ENCODE measurements around the gene LMF1.

- TF ChIP-seq, protein P1, sequence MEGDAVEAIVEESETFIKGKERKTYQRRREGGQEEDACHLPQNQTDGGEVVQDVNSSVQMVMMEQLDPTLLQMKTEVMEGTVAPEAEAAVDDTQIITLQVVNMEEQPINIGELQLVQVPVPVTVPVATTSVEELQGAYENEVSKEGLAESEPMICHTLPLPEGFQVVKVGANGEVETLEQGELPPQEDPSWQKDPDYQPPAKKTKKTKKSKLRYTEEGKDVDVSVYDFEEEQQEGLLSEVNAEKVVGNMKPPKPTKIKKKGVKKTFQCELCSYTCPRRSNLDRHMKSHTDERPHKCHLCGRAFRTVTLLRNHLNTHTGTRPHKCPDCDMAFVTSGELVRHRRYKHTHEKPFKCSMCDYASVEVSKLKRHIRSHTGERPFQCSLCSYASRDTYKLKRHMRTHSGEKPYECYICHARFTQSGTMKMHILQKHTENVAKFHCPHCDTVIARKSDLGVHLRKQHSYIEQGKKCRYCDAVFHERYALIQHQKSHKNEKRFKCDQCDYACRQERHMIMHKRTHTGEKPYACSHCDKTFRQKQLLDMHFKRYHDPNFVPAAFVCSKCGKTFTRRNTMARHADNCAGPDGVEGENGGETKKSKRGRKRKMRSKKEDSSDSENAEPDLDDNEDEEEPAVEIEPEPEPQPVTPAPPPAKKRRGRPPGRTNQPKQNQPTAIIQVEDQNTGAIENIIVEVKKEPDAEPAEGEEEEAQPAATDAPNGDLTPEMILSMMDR (IDR thresholded peaks at IDR 0.05; ENCODE audit: low read depth, low read length, poor library complexity, severe bottlenecking), result no peak
- no peak for TF ChIP-seq EZH2phosphoT487 (IDR thresholded peaks at IDR 0.05; ENCODE audit: borderline replicate concordance, low read length)
These were observed 31.8 kb upstream of the LMF1 start for GRCh38 chr16:1002399-1003166.

Measured in DOHH2 (cell line).